ENCODE results near the gene RNASEH2B.

RNASEH2B gene

DNA sequence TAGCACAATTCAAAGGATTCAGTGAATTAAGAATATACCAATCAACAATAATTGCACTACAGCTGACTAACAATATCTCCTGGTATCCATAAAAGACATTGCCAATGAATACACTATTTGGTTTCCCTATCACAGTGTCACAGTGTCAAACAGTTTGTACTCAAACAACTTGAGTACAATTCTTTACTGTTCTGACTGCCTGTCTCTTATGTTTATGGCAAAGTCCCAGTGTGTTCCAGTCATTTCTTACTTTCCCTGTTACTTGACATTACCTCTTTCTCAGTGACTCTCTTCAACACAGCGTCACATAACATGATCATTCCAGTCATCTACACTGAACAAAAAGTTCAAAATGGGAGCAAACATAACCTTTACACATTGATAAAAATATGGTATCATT is 21.2 kb upstream of the RNASEH2B start:
- Histone ChIP-seq H3K4me1 (ENCODE audit: control insufficient read depth, insufficient read depth, low read depth, low read length) (no peaks in the 10 kb centered on the region), H3K79me1 (replicated peaks; ENCODE audit: low read length, poor library complexity, severe bottlenecking) (no peaks in the 10 kb centered on the region), H2BK120ac (ENCODE audit: low read depth, low read length) (no peak overlapping the region), H3K9me3 (ENCODE audit: control insufficient read depth, low read length) (peaks cover 10% of the 10 kb centered on the region), H3K4me3 (ENCODE audit: insufficient read depth in 1 of 2, low read depth in 1 of 2, low read length in 2 of 2) (no peak overlapping the region), H2AK5ac (ENCODE audit: low read length, severe bottlenecking) (no peak overlapping the region), H3K27ac (ENCODE audit: low read length, poor library complexity, severe bottlenecking) (no peak overlapping the region), H2BK15ac (ENCODE audit: low read depth, poor library complexity, severe bottlenecking) (no peak overlapping the region), H3K4ac (ENCODE audit: low read depth in 1 of 2, low read length in 2 of 2) (no peak overlapping the region), H3K36me3 (ENCODE audit: control insufficient read depth in 1 of 2, insufficient read depth in 2 of 2, low read depth in 1 of 2, low read length in 2 of 2) (no peaks in the 10 kb centered on the region), H3K27me3 (ENCODE audit: control insufficient read depth in 1 of 2, insufficient read depth in 1 of 2, low read length in 2 of 2) (peaks cover 0 to 5% of the 10 kb centered on the region in 2 experiments), H2BK5ac (ENCODE audit: low read depth, low read length, poor library complexity, severe bottlenecking) (no peak overlapping the region), H3K18ac (ENCODE audit: low read depth in 1 of 2, low read length in 2 of 2) (no peak overlapping the region), H2AFZ (ENCODE audit: low read depth, low read length) (no peak overlapping the region), H3K14ac (ENCODE audit: low read length in 2 of 2) (no peak overlapping the region), H2BK12ac (ENCODE audit: low read length in 2 of 2) (no peak overlapping the region), H3K4me2 (ENCODE audit: low read length, poor library complexity, severe bottlenecking) (no peak overlapping the region), H4K91ac (ENCODE audit: low read length) (no peak overlapping the region), H3K9ac (ENCODE audit: low read length) (no peak overlapping the region), H3K23ac (ENCODE audit: low read length in 2 of 2) (no peak overlapping the region), H4K8ac (ENCODE audit: low read length) (no peak overlapping the region)
- 100% methylated on average over 1 of the region's 1 CpG for WGBS
- DNase-seq: no peak

DNA sequence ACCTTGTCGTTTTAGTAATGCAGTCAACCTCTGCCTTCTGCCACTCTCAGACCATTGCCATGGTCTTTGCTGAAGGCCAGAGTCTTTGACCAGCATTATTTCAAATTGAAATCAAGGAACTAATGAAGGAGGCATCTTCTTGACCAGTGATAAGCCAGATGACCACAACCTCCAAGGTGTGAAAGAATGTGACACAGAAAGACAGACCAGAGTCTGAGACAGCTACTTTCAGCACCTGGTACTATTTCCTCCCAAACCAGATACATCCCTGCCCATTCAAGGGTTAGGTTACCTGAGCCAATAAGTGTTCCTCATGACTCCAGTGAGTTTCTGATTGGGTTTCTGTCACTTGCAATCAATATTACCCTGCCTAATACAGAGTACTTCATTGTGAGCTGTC is 20.3 kb upstream of the RNASEH2B start:
- Histone ChIP-seq H3K9ac (ENCODE audit: low read length) (no peak overlapping the region), H2BK12ac (ENCODE audit: low read length in 2 of 2) (no peak overlapping the region), H3K4me2 (ENCODE audit: low read length, poor library complexity, severe bottlenecking) (no peak overlapping the region), H3K27ac (ENCODE audit: low read length, poor library complexity, severe bottlenecking) (no peak overlapping the region), H3K4ac (ENCODE audit: low read depth in 1 of 2, low read length in 2 of 2) (no peak overlapping the region), H3K79me1 (replicated peaks; ENCODE audit: low read length, poor library complexity, severe bottlenecking) (no peaks in the 10 kb centered on the region), H3K36me3 (ENCODE audit: control insufficient read depth in 1 of 2, insufficient read depth in 2 of 2, low read depth in 1 of 2, low read length in 2 of 2) (no peaks in the 10 kb centered on the region), H2BK15ac (ENCODE audit: low read depth, poor library complexity, severe bottlenecking) (no peak overlapping the region), H3K14ac (ENCODE audit: low read length in 2 of 2) (no peak overlapping the region), H3K9me3 (ENCODE audit: control insufficient read depth, low read length) (peaks cover 10% of the 10 kb centered on the region), H2AFZ (ENCODE audit: low read depth, low read length) (no peak overlapping the region), H2BK5ac (ENCODE audit: low read depth, low read length, poor library complexity, severe bottlenecking) (no peak overlapping the region), H4K8ac (ENCODE audit: low read length) (no peak overlapping the region), H3K18ac (ENCODE audit: low read depth in 1 of 2, low read length in 2 of 2) (no peak overlapping the region), H2AK5ac (ENCODE audit: low read length, severe bottlenecking) (no peak overlapping the region), H4K91ac (ENCODE audit: low read length) (no peak overlapping the region), H3K4me3 (ENCODE audit: insufficient read depth in 1 of 2, low read depth in 1 of 2, low read length in 2 of 2) (no peak overlapping the region), H3K27me3 (ENCODE audit: control insufficient read depth in 1 of 2, insufficient read depth in 1 of 2, low read length in 2 of 2) (peaks cover 0 to 5% of the 10 kb centered on the region in 2 experiments), H2BK120ac (ENCODE audit: low read depth, low read length) (no peak overlapping the region), H3K23ac (ENCODE audit: low read length in 2 of 2) (no peak overlapping the region), H3K4me1 (ENCODE audit: control insufficient read depth, insufficient read depth, low read depth, low read length) (no peaks in the 10 kb centered on the region)
- WGBS: 68% methylated on average over 1 of the region's 1 CpG
- no peak for DNase-seq

DNA sequence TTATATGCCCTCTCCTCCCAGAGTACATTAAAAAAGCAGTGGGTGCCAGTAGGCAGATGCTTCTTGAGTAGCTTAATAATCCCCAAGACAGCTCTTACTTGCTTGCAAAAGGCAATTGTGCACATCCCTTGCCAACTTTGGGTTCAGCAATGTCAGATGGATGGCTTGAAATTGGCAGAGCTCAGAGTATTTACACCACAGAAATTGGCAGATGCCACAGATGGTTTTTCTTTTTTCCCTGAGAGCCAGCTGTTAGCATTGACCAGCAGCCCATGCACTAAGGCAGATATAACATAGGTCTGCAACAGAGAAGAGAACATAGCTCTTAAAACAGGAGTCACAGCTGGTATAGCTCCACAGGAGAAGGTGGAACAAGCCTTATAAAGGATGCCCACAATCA is 18.4 kb upstream of the RNASEH2B start:
- Histone ChIP-seq H3K9me3 (ENCODE audit: control insufficient read depth, low read length) (peaks cover 5% of the 10 kb centered on the region), H4K8ac (ENCODE audit: low read length) (no peak overlapping the region), H2BK120ac (ENCODE audit: low read depth, low read length) (no peak overlapping the region), H3K4me1 (ENCODE audit: control insufficient read depth, insufficient read depth, low read depth, low read length) (no peaks in the 10 kb centered on the region), H3K79me1 (replicated peaks; ENCODE audit: low read length, poor library complexity, severe bottlenecking) (no peaks in the 10 kb centered on the region), H3K4ac (ENCODE audit: low read depth in 1 of 2, low read length in 2 of 2) (no peak overlapping the region), H3K4me3 (ENCODE audit: insufficient read depth in 1 of 2, low read depth in 1 of 2, low read length in 2 of 2) (no peak overlapping the region), H3K27me3 (ENCODE audit: control insufficient read depth in 1 of 2, insufficient read depth in 1 of 2, low read length in 2 of 2) (peaks cover 0 to 5% of the 10 kb centered on the region in 2 experiments), H3K14ac (ENCODE audit: low read length in 2 of 2) (no peak overlapping the region), H3K23ac (ENCODE audit: low read length in 2 of 2) (no peak overlapping the region), H2AFZ (ENCODE audit: low read depth, low read length) (no peak overlapping the region), H3K4me2 (ENCODE audit: low read length, poor library complexity, severe bottlenecking) (no peak overlapping the region), H3K36me3 (ENCODE audit: control insufficient read depth in 1 of 2, insufficient read depth in 2 of 2, low read depth in 1 of 2, low read length in 2 of 2) (no peaks in the 10 kb centered on the region), H3K9ac (ENCODE audit: low read length) (no peak overlapping the region), H3K27ac (ENCODE audit: low read length, poor library complexity, severe bottlenecking) (no peak overlapping the region), H2AK5ac (ENCODE audit: low read length, severe bottlenecking) (no peak overlapping the region), H2BK12ac (ENCODE audit: low read length in 2 of 2) (no peak overlapping the region), H4K91ac (ENCODE audit: low read length) (no peak overlapping the region), H3K18ac (ENCODE audit: low read depth in 1 of 2, low read length in 2 of 2) (no peak overlapping the region), H2BK15ac (ENCODE audit: low read depth, poor library complexity, severe bottlenecking) (no peak overlapping the region), H2BK5ac (ENCODE audit: low read depth, low read length, poor library complexity, severe bottlenecking) (no peak overlapping the region)
- DNase-seq: no peak

DNA sequence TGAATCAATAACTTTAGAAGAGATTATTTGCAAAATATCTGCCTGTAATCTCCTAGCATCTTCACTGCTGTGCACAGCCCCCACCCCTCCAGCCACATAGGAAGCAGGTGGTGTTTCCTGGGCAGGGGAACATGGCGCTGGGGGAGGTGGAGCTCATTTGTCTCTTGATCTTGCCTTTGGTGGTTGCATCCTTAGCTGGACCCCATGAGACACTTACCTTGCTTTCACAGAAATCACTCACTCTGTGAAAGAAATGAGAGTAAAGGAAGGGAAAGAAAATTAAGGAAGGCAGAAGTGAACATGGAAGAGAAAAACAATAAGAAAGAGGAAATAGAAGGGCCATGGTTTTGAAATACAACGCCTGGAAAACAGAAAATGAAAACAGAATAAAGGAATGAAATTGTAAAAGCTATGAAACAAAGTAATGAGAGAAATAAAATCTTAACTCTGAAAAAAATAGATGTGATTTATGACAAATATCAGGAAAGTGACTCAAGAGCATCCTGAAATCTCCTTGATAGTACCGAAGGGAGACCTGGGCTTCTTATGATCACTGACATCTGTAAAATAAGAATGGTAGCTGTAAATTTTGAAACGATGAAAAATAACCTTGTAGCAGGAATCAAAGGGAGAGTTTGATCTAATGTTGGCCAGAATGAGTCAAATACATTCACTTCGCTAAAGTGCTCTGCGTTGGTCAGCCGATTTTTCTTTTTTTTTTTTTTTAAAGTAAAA is 17.2 kb upstream of the RNASEH2B start:
- Histone ChIP-seq H3K9ac (ENCODE audit: low read length) (no peak overlapping the region), H3K18ac (ENCODE audit: low read depth in 1 of 2, low read length in 2 of 2) (no peak overlapping the region), H3K14ac (ENCODE audit: low read length in 2 of 2) (no peak overlapping the region), H2AK5ac (ENCODE audit: low read length, severe bottlenecking) (no peak overlapping the region), H3K4ac (ENCODE audit: low read depth in 1 of 2, low read length in 2 of 2) (no peak overlapping the region), H3K79me1 (replicated peaks; ENCODE audit: low read length, poor library complexity, severe bottlenecking) (no peaks in the 10 kb centered on the region), H2BK12ac (ENCODE audit: low read length in 2 of 2) (no peak overlapping the region), H2BK15ac (ENCODE audit: low read depth, poor library complexity, severe bottlenecking) (no peak overlapping the region), H3K27me3 (ENCODE audit: control insufficient read depth in 1 of 2, insufficient read depth in 1 of 2, low read length in 2 of 2) (peaks cover 0 to 5% of the 10 kb centered on the region in 2 experiments), H2AFZ (ENCODE audit: low read depth, low read length) (no peak overlapping the region), H4K91ac (ENCODE audit: low read length) (no peak overlapping the region), H3K36me3 (ENCODE audit: control insufficient read depth in 1 of 2, insufficient read depth in 2 of 2, low read depth in 1 of 2, low read length in 2 of 2) (no peaks in the 10 kb centered on the region), H3K4me1 (ENCODE audit: control insufficient read depth, insufficient read depth, low read depth, low read length) (no peaks in the 10 kb centered on the region), H3K23ac (ENCODE audit: low read length in 2 of 2) (no peak overlapping the region), H3K4me2 (ENCODE audit: low read length, poor library complexity, severe bottlenecking) (no peak overlapping the region), H4K8ac (ENCODE audit: low read length) (no peak overlapping the region), H2BK5ac (ENCODE audit: low read depth, low read length, poor library complexity, severe bottlenecking) (no peak overlapping the region), H3K27ac (ENCODE audit: low read length, poor library complexity, severe bottlenecking) (no peak overlapping the region), H2BK120ac (ENCODE audit: low read depth, low read length) (no peak overlapping the region), H3K9me3 (ENCODE audit: control insufficient read depth, low read length) (peaks cover 5% of the 10 kb centered on the region), H3K4me3 (ENCODE audit: insufficient read depth in 1 of 2, low read depth in 1 of 2, low read length in 2 of 2) (no peak overlapping the region)
- DNase-seq: no peak
- WGBS: 79% methylated on average over 3 of the region's 7 CpGs

Measured in mesenchymal stem cell (in vitro differentiated cells and primary cell).